Fibroblast of mammary gland (primary cell): ENCODE data around the gene CAPZB.

Experiments
- DNase-seq: peaks from one replicate; pipeline ENCODE4 v3.0.0-alpha.2; 2010; ENCODE audit warnings: low read depth
- H3K4me3 ChIP-seq: 2 replicates; pipeline ENCODE4 v1.5.1; 2011; ENCODE audit warnings: low read depth, mild to moderate bottlenecking, low read length, moderate library complexity; ENCODE audit not compliant: control insufficient read depth
- TF ChIP-seq, protein P1 (sequence below): conservative IDR thresholded peaks from 2 replicates; pipeline ENCODE4 v1.5.1; 2011; ENCODE audit warnings: low read depth, low read length, inconsistent platforms; ENCODE audit not compliant: control insufficient read depth, insufficient read depth

The CAPZB gene

DNA sequence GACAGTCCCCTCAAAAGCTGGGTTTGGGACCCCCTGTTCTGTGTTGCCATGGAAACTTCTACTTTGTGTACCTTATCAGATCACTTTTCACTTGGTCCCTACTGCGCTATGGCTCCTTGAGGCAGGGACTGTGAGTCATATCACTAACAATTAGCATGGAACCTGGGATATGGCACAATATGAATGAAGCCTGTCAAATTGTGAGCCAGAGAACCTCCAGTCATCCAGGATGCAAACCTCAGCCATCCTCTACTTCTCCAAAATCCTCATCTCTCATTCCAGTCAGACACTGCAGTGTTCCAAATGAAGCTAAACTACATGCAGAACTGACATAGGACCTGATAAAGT, 11.2 kb upstream of the CAPZB start:
- no peak for DNase-seq
- TF ChIP-seq, protein P1, sequence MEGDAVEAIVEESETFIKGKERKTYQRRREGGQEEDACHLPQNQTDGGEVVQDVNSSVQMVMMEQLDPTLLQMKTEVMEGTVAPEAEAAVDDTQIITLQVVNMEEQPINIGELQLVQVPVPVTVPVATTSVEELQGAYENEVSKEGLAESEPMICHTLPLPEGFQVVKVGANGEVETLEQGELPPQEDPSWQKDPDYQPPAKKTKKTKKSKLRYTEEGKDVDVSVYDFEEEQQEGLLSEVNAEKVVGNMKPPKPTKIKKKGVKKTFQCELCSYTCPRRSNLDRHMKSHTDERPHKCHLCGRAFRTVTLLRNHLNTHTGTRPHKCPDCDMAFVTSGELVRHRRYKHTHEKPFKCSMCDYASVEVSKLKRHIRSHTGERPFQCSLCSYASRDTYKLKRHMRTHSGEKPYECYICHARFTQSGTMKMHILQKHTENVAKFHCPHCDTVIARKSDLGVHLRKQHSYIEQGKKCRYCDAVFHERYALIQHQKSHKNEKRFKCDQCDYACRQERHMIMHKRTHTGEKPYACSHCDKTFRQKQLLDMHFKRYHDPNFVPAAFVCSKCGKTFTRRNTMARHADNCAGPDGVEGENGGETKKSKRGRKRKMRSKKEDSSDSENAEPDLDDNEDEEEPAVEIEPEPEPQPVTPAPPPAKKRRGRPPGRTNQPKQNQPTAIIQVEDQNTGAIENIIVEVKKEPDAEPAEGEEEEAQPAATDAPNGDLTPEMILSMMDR = no peak
- no peak overlapping the region for H3K4me3 ChIP-seq

DNA sequence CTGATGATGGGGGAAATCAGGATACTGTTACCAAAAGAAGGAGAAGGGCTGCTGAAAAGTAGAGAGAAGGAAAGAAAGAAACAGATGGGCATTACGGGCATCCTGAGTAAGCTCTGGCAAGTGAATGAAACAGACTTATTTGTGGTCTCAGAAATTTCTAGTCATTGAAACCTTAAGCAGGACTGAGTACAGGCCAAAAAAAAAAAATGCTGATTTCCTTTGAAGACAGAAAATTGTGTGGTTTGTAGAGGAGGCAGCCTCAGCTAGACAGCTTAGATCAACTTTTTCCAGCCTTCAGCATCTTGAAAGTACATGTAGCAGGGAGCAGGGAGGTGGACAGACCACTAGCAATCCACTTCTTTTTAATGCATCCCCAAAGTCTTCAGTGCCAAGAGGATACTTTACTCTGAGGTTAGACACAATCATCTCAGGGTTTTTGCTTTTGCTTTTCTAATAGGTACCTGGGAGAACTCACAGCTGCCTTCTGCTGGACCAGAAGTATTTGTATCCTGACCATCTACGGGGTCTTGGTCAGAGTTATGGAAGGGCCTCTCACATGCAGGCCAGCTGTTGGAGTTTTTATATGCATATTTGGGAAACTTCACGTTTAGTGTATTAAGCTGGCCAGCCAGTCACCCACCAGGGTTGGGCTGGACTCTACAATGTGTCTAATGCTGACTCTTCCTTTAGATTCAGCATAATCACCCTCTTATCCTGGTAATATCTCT, 10.6 kb upstream of the CAPZB start:
- peak; percentile 29 for DNase-seq
- TF ChIP-seq, protein P1 = no peak
- H3K4me3 ChIP-seq = no peak overlapping the region

DNA sequence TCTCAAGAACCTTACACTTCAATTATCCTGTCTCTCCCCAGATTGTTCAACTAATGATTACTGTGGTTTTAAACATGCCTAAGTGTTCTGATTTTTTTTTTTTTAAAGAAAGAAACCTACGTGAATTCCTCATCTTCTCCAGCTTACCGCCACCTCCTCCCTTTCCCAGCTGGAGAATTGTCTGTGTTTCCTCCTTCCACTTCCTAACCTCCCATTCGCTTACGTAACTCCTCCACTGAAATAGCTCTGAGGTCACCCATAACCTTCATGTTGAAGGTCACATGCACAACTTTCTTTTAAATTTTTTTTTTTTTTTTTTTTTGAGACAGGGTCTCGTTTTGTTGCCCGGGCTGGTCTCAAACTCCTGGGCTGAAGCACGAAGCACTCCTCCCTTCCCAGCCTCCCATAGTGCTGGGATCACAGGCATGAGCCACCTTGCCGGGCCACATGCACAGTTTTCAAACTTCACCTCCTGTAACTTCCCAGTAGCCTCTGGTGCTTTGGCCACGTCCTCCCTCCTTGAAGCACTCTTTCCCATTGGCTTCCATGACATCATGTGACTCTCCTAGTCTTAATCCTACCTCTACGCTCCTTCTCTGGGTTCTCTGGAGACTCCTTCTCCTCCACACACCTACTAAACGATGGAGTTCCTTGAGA, 9.8 kb upstream of the CAPZB start:
- no peak overlapping the region for H3K4me3 ChIP-seq
- TF ChIP-seq, protein P1 = no peak
- DNase-seq = peak; percentile 67

DNA sequence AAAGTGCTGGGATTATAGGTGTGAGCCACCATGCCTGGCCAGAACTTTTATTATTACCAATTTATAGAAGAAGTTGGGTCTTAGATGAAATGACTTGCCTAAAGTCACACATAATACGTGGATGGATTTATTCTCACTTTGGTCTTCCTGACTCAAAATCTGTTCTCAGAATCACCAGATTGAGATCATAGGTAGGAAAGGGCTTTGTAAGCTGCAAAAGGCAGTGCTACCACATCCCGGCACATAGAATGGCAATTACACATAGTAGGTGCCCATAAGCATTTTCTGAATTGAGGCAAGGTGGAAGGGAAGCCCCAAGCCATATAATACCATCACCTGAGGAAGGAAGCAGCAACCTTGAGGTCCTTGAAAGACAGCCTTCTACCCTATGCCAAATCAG, 8.2 kb upstream of the CAPZB start:
- TF ChIP-seq, protein P1 = no peak
- DNase-seq = no peak
- no peak overlapping the region for H3K4me3 ChIP-seq

DNA sequence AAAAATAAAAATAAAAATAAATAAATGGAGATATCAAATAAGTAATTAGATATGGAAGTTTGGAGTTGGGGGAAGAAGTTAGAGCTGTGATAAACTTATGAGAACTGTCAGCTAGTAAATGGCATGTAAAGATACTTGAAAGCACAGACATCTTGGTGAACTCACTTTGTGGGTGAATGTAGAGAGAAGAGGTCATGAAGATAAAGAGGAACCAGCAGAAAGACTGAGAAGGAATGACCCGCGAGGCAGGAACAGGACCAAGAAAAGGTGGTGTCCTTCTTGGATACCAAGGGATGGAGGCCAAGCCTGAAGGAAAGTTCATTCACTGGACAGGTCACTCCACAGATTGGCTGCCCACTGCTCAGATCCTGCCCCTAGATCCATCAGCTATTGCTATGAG, 4.7 kb upstream of the CAPZB start:
- no peak overlapping the region for H3K4me3 ChIP-seq
- TF ChIP-seq, protein P1 = no peak
- DNase-seq = no peak

DNA sequence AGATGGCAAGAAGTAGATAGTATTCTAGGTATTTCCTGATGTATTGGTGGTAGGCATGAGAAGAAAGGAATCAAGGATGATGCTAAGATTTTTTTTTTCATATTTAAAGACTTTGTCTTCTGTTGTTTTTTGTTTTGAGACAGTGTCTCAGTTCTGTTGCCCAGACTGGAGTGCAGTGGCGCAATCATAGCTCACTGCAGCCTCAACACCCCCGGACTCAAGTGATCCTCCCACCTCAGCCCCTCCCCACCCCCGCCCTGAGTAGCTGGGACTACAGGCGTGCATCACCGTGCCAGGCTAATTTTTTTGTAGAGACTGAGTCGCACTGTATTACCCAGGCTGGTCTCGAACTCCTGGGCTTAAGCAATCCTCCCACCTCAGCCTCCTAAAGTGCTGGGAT, 2.8 kb upstream of the CAPZB start:
- DNase-seq = peak; percentile 54
- TF ChIP-seq, protein P1 = no peak
- H3K4me3 ChIP-seq = no peak overlapping the region
